Stimulated activated CD4-positive, alpha-beta T cell treated with anti-CD3 and anti-CD28 coated beads, TNF-alpha, amount 100 ng/mL, for 4 hours (primary cell): ENCODE measurements around the gene LPIN3.

ENCODE experiments used
- DNase-seq, 3 experiments: peaks; one replicate each; pipeline ENCODE4 v3.0.0-alpha.2; 2020; ENCODE audit warnings: low read depth in 3 of 3

Gene LPIN3

DNA sequence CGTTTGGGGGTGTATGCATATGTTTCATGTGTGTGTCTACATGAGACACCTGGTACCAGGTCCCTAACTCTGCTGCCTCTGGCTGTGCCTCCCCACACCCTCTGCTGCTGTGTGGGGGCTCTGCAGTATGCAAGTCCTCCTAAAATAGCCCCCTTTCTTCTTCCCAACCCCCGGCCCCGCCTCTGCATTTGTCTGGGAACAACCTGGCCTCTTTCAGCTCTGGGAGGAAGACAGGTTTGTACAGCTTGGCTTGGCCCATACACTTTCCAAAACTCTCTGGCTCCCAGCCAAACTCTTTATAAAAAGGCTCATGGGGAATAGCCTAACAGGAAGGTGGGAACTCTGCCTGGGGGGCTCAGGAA lies 53.1 kb downstream of the LPIN3 start:
- DNase-seq = no peak

DNA sequence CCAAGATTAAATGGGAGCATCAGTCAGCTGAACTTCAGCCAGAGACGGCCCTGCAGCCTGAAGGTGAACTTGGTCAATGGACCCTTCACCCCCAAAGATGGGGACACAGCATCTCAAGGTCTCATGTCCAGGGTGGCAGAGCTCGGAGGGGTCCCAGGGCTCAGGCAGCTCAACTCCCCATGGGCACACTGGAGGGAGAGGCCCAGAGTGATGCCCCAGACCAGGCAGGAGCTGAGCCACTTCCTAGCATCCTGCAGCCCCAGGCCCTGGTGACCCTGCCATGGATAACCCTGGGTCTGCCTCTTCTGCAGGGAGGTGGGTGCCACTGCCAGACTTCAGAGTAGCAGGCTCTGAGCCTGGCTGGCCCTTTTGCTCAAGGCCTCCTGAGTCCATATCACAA lies 53.5 kb downstream of the LPIN3 start:
- DNase-seq = no peak

DNA sequence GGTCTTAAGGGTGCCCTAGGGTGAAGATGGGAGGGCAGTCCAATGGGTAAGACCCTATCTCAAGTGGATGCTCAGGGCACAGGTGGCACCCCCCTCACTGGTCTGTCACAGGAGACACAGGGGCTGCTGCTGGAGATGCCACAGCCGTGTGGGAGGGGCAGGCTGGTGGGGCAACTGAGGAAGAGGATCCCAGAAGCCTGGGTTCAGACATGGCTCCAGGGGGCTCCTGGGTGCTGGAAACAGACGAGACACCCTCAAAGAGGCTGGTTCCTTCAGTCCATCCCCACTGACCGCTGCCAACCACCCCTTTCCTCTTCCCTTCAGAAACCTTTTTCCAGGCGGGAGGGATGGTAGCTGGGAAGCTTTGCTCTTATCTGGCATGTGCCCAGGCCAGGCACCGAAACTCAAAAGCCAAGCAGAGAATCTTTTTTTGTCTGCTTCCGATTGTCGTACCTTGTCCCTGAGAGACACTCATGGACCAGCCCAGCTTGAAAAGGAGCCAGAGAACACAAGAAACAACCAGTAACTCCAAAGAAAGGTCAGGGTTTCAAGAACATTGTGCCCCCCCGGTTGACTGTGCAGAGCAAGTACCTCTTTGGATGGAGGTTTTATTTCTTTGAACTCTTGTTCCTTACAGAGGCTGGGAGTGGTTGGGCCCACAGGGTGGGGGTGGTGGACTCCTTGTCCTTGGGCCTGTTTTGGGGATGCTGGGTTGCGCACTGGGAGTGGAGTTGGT lies 54.5 kb downstream of the LPIN3 start:
- DNase-seq = no peak

DNA sequence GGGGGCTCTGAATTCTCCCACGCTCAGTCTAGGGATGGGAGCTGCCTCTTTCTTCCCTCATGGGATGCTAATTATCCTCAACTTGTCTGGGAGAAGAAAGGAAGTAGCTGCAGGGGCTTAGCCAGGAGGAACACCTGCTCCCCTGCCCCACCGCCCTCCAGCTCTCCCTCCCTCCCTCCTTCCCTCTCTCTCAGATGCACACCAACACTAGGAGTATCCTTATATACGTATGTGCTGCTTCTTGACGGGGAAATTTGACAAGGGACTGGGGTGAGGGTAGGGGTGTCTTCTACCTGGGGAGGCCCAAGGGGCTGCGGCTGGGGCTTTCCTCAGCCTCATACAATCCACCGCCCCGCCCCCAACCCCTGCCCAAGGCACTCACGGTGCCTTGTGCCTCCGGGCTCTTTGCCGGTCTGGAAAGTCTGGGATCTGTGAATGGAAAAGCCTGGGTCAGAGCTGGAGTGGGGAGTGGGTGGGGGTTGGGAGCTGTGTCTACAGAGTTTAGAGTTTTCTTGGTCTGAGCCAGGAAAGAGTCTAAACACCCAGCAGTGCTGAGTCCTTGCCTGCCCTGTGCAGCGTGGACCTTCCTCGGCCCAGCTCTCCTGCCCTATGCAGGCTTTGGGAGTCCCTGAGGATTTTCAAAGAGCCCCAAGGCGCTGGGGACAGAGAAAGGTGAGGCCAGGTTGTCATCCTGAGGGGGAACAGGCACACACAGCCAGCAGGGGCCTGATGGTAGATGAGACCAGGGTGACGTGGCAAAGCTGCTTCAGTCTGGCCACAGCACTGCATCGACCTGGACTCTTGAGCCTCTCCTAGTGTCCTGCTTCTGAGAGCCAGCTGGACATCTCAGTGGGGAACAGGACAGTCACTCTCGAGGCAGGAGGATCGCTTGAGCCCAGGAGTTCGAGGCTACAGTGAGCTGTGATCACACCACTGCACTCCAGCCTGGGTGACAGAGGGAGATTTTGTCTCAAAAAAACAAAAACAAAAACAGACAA lies 55.3 kb downstream of the LPIN3 start:
- DNase-seq = no peak

DNA sequence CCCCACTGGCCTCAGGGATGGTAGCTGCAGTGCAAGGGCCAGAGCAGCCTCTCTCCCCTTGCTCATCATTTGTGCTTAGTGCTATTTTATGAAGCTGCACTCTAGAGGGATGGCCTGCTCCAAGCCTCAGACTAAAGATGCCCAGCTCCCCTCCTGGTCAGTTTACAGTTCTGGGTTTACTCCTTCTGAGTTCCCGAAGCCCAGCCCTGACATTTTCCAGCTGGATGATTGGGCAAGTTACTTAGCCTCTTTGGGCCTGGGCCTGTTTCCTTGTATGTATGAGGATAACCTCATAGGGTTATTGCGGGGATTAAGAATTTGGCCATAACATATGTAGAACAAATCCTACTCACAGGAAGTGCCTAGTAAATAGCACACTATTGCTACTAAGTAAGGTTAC lies 57.8 kb downstream of the LPIN3 start:
- DNase-seq = no peak

DNA sequence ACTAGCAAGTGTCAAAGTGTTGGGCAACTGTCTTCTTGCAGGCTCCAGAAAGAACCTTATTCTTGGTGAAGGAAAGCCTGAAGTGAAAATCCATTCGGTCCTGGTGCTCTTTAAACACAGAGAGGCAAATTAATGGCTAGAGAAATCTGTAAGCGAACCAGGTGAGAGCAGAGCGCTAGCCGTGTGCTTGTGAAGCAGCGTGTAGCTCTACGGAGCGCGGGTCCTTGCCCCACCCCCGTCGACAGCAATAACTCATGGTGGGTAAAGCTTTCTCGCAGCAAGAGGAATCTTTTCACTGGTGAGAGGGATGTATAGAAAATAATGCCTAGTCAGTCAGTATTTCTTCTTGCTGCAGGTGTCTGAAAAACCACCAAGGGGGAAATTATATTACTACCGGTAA lies 63.0 kb downstream of the LPIN3 start:
- no peak for DNase-seq

DNA sequence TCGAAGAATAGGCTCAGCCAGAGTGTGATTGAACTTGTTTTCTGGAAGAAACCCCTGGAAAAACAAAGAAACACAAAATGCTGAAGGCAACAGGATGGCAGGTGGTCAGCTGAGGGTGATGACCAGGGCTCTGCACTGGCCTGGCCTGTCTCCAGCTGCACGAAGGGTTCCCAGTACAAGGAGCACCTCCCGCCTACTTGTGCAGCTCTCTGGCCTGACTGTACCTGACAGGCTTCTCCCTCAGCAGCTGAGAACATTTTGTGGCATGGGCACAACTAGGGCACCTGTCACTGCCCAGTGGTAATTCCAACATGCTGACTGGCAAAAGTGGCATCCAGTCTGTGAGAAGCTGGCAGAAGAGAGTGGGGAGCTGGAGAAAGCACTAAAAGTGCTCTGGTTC lies 64.8 kb downstream of the LPIN3 start:
- DNase-seq = no peak

DNA sequence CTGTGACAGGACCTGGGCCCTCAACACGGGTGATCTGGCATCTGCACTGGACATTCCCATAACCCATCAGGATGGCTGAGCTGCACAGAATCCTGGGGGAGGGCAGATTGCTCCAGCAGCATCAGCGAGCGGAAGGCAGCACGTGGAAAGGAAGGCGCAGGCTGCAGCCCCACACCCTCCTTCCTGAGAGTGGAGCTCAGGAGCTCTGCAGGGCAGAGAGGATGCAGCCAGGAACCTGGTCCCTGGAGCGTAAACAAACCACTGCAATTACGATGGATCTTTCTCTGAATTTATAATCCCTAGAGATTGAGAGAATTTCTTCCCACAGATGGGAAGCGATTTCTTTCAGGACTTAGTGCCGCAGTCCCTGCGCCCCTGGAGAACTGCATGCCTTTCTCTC lies 65.7 kb downstream of the LPIN3 start:
- DNase-seq = no peak

DNA sequence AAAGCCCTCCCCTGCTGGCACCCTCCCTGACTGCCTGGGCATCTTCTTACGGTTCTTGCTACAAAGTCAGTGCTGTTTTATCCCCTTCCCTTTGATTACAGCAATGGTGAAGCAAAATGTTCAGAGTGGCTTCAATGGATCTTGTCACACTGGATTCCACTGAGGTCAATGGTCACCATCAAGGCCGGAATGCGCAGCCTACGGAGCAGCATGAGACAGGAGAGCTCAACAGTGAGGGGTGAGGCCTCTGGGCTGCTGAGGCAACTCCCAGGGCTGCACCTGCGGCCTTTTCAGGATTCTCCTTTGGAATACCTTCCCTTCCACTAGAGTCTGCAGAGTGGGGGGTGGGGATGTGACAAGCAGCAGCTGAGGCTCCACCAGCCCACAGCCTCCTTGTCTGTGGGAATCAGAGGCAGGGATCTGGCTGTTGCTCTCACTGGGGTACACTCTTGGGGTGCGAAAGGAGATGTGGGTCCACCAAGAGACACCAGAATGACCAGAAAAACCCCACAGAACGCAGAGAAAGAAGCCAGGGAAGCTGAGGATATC lies 66.3 kb downstream of the LPIN3 start:
- DNase-seq = no peak

DNA sequence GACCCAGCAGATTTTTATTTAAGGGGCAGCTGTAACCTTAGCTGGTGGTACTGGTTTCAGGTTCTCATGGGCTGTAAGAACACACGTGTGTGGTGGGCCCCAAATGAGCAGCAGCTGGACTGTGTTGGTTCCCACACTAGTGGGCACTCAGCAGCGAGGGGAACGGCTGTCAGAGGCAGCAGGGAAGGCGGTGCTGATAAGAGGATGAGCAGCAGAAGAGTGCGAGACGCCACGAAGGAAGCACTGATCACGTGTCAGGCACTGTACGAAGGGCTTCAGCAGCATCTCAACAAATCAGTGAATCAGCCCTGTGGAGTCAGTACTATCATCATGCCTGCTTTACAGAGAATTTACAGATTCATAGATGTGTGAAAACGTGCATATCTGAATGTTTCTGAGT lies 67.0 kb downstream of the LPIN3 start:
- DNase-seq = no peak

DNA sequence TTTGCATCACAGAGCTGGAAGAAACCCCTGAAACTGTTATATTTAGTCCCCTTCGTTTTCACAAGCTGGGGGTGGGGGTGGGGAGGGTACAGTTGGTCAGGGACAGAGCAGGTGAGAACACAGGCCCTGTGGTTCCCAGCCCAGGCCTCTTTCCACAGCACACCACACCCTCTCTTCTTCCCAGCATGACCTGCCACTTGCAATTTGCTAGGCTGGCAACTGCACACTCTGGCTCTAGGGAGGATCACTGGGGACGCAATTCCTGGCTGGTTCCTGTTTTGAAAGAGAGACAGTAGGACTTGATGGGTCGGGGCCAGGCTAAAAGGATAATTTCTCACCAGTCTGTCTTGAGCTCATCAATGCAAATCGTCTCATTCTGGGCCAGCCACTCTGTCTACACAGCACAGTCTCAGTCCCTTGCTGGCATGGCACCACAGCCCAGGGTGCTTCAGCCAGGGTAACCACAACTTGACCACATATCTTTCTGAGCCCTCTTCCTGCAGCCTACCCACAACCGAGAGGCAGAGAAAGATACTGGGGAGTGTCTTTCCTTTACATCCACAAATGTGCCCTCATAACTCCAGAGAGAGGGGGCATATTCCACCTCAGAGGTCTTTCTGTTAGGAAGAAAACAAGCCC lies 67.7 kb downstream of the LPIN3 start:
- no peak for DNase-seq

DNA sequence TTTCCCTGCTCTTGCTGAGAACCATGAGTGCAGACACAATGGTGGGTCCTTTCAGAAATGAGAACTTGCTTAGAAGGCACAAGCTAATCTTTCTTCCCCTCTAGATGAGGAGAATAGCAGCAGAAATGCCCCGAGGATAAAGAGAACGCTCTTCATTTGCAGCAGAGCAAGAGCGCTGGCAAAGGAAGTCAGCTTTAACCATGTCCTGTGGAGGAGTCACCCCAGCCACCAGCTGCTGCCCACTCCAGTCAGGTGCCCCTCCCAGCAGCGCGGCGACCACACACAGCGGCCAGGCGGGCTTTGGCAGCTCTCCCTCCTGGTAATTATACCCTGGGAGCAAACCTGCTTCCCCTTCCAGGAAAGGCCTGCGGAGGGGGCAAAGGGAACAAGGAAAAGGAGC lies 68.4 kb downstream of the LPIN3 start:
- DNase-seq = no peak
